Gastroesophageal sphincter (tissue), 4 donors: ENCODE results near the gene DICER1. TPM values are rescaled to one million over a fixed set of nuclear protein-coding genes. Genes with fewer than 3 reads are reported as not detected.
"Not testable (repeated sequence)": the region's sequence is repeated elsewhere in the genome, so short reads cannot be mapped to it uniquely, and the experiment has no call there.

ENCODE experiments used
- ATAC-seq: fragments of 150-250 bp; one replicate; pipeline ENCODE4 v1.9.1; 2016; ENCODE audit warnings: mild to moderate bottlenecking, moderate library complexity
- H3K27ac ChIP-seq, 4 donors: fragments of 200-600 bp; sonication (generic) in 3 of 4; 1 replicate in 3 of 4; 2 replicates in 1 of 4; pipeline ENCODE4 v1.5.1; 2016 to 2019
- H3K27me3 ChIP-seq: fragments of 200-600 bp; sonication (generic); one replicate; pipeline ENCODE4 v1.5.1; 2019
- H3K36me3 ChIP-seq, 2 donors: fragments of 200-600 bp; sonication (generic); one replicate each; pipeline ENCODE4 v1.5.1; 2019; ENCODE audit warnings: control low read depth in 1 of 2
- H3K4me1 ChIP-seq, 3 donors: fragments of 200-600 bp; sonication (generic); 1 replicate in 2 of 3; 2 replicates in 1 of 3; pipeline ENCODE4 v1.5.1; 2016 to 2019; ENCODE audit warnings: control low read depth in 2 of 3
- H3K4me3 ChIP-seq, 2 donors: fragments of 200-600 bp; sonication (generic); one replicate each; pipeline ENCODE4 v1.5.1; 2019; ENCODE audit warnings: mild to moderate bottlenecking in 1 of 2, moderate library complexity in 1 of 2
- H3K9me3 ChIP-seq, 3 donors: fragments of 200-600 bp; sonication (generic); one replicate each; pipeline ENCODE4 v1.5.1; 2017 to 2019; ENCODE audit warnings: control low read depth in 2 of 3
- EP300 ChIP-seq: sonication (generic); formaldehyde crosslinking; IDR thresholded peaks from one replicate; pipeline ENCODE4 v1.6.1; 2017; ENCODE audit warnings: antibody characterized with exemption, mild to moderate bottlenecking
- POLR2A ChIP-seq, 2 donors: fragments of 450-650 bp; IDR thresholded peaks; one replicate each; pipeline ENCODE4 v1.6.1; 2017; ENCODE audit warnings: antibody characterized with exemption in 2 of 2, mild to moderate bottlenecking in 2 of 2, moderate library complexity in 1 of 2
- POLR2AphosphoS5 ChIP-seq: sonication (generic); formaldehyde crosslinking; IDR thresholded peaks from one replicate; pipeline ENCODE4 v1.6.1; 2017; ENCODE audit warnings: antibody characterized with exemption
- WGBS, 2 donors: methylation state at CpG; one replicate each; pipeline ENCODE4 v1.1.5; 2018; ENCODE audit warnings: low coverage in 1 of 2; 5-methylcytosine and 5-hydroxymethylcytosine counted together
- total RNA-seq, 4 donors: library from RNA; depleted of rRNA; stranded (reverse); fragments of >200 nt; gene quantifications; one replicate each; pipeline ENCODE4 v1.1.0, GENCODE V29; 2016
- TF ChIP-seq, protein P1 (sequence below), 4 experiments: fragments of 200-600 bp in 2 of 4; fragments of 450-650 bp in 2 of 4; sonication (generic) in 1 of 4; IDR thresholded peaks; one replicate each; pipeline ENCODE4 v1.5.1; 2017 to 2019; ENCODE audit warnings: antibody characterized with exemption in 4 of 4, mild to moderate bottlenecking in 2 of 4, moderate library complexity in 2 of 4

DICER1 gene
- total RNA-seq, 4 donors from 2014 or later, result 57.5 to 74.9 (median 68.6) TPM

GRCh38 chr14:95142208-95142607 lies 15.1 kb downstream of the DICER1 start:
- H3K4me3 ChIP-seq, result no peak overlapping the region
- H3K36me3 ChIP-seq, result no peaks in the 10 kb centered on the region
- TF ChIP-seq POLR2AphosphoS5 (no peak), POLR2A (IDR thresholded peaks at IDR 0.05) (no peak), EP300 (no peak)
- TF ChIP-seq, protein P1, sequence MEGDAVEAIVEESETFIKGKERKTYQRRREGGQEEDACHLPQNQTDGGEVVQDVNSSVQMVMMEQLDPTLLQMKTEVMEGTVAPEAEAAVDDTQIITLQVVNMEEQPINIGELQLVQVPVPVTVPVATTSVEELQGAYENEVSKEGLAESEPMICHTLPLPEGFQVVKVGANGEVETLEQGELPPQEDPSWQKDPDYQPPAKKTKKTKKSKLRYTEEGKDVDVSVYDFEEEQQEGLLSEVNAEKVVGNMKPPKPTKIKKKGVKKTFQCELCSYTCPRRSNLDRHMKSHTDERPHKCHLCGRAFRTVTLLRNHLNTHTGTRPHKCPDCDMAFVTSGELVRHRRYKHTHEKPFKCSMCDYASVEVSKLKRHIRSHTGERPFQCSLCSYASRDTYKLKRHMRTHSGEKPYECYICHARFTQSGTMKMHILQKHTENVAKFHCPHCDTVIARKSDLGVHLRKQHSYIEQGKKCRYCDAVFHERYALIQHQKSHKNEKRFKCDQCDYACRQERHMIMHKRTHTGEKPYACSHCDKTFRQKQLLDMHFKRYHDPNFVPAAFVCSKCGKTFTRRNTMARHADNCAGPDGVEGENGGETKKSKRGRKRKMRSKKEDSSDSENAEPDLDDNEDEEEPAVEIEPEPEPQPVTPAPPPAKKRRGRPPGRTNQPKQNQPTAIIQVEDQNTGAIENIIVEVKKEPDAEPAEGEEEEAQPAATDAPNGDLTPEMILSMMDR (IDR thresholded peaks at IDR 0.05), result no peak
- no peak overlapping the region for H3K27ac ChIP-seq
- no peaks in the 10 kb centered on the region for H3K27me3 ChIP-seq
- ATAC-seq, result no peak
- H3K9me3 ChIP-seq, result peaks cover 0 to 9% (median 0%) of the 10 kb centered on the region in 3 donors
- WGBS, 2 donors, result 100% methylated on average over 2 of the region's 2 CpGs
- peaks cover 18 to 79% (median 24%) of the 10 kb centered on the region in 3 donors for H3K4me1 ChIP-seq

- no peak for ATAC-seq
- H3K36me3 ChIP-seq, result no peaks in the 10 kb centered on the region
- H3K4me3 ChIP-seq, result no peak overlapping the region
- 22 to 40% methylated on average over 1 of the region's 1 CpG for WGBS, 2 donors
- H3K4me1 ChIP-seq, result peaks cover 18 to 80% (median 24%) of the 10 kb centered on the region in 3 donors
- H3K27ac ChIP-seq, result peak overlapping the region in 1 of 4 donors; percentile 4
- TF ChIP-seq POLR2A (IDR thresholded peaks at IDR 0.05) (no peak), POLR2AphosphoS5 (no peak), EP300 (no peak)
- TF ChIP-seq, protein P1 (IDR thresholded peaks at IDR 0.05), result no peak
- no peaks in the 10 kb centered on the region for H3K27me3 ChIP-seq
- H3K9me3 ChIP-seq, result peaks cover 0 to 9% (median 0%) of the 10 kb centered on the region in 3 donors
Measured at GRCh38 chr14:95141684-95142083, 15.6 kb downstream of the DICER1 start.

GRCh38 chr14:95140060-95140858 lies 17.1 kb downstream of the DICER1 start:
- Histone ChIP-seq H3K27ac (peak overlapping the region in 1 of 4 donors; percentile 2), H3K36me3 (no peaks in the 10 kb centered on the region), H3K27me3 (no peaks in the 10 kb centered on the region), H3K4me3 (no peak overlapping the region), H3K9me3 (peaks cover 0 to 8% (median 0%) of the 10 kb centered on the region in 3 donors), H3K4me1 (peaks cover 18 to 86% (median 24%) of the 10 kb centered on the region in 3 donors)
- TF ChIP-seq, protein P1 (IDR thresholded peaks at IDR 0.05), result no peak
- TF ChIP-seq POLR2AphosphoS5, result peak; percentile 78
- 53 to 58% methylated on average over 4 to 5 of the region's 5 CpGs for WGBS, 2 donors
- no peak for ATAC-seq

DNA sequence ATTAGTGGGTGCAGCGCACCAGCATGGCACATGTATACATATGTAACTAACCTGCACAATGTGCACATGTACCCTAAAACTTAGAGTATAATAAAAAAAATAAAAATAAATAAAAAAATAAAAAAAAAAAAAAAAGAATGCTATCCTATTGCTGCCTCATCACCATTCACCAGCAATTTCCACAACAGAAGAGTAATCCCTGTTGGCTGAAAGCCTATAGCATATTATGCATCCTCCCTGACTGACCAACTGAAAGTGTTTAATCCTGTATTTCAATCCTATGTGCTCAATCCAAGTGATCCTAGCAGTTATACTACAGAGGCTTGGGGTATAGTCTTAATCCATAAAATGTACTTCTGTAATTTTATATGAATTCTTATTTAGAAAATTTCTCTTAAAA lies 18.5 kb downstream of the DICER1 start:
- 100% methylated on average over 1 of the region's 1 CpG; no CpG with 5 or more reads in 1 of the 2 donors for WGBS, 2 donors
- no peak for TF ChIP-seq POLR2A (IDR thresholded peaks at IDR 0.05)
- TF ChIP-seq POLR2AphosphoS5, result no peak
- no peak for TF ChIP-seq EP300
- TF ChIP-seq, protein P1 (IDR thresholded peaks at IDR 0.05), result no peak
- ATAC-seq, result no peak
- Histone ChIP-seq H3K4me1 (peaks cover 23 to 98% (median 24%) of the 10 kb centered on the region in 3 donors), H3K27ac (no peak overlapping the region), H3K9me3 (no peaks in the 10 kb centered on the region), H3K4me3 (no peak overlapping the region), H3K27me3 (no peaks in the 10 kb centered on the region), H3K36me3 (no peaks in the 10 kb centered on the region)

DNA sequence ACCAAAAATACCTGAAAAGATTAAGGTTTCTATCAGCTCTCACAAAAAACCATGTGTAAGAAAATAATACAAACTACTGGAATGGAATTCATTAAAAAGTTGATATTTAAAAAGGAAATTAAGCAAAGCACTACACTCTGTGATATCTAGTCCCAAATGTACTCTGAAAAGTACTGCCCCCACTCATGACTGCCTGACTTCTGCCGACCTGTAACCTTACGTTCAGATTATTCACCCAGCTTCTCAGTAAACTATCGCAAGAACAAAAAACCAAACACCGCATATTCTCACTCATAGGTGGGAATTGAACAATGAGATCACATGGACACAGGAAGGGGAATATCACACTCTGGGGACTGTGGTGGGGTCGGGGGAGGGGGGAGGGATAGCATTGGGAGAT lies 18.9 kb downstream of the DICER1 start:
- H3K9me3 ChIP-seq, H3K27ac ChIP-seq, H3K27me3 ChIP-seq, ATAC-seq, H3K36me3 ChIP-seq, H3K4me3 ChIP-seq: not testable (repeated sequence)
- WGBS, 2 donors, result 67 to 94% methylated on average over 3 to 4 of the region's 5 CpGs
- H3K4me1 ChIP-seq, result peaks cover 23 to 98% (median 24%) of the 10 kb centered on the region in 3 donors
